Cardiac fibroblast (primary cell): ENCODE results near the gene SPEM2.

Experiments used
- DNase-seq, 2 donors: peaks; one replicate each; pipeline versions ENCODE4 v3.0.0 to v3.0.0-alpha.2; 2010; ENCODE audit warnings: low read depth in 2 of 2
- H3K4me3 ChIP-seq, 2 donors: replicated peaks in 1 of 2; 1 replicate in 1 of 2; 2 replicates in 1 of 2; pipeline ENCODE4 v1.5.1; 2011; ENCODE audit warnings: low read depth in 2 of 2, low read length in 2 of 2, mild to moderate bottlenecking in 2 of 2, moderate library complexity in 1 of 2
- TF ChIP-seq, protein P1 (sequence below): IDR thresholded peaks from one replicate; pipeline ENCODE4 v1.5.1; 2011; ENCODE audit warnings: low read depth, mild to moderate bottlenecking, low read length, inconsistent platforms

Gene SPEM2

DNA sequence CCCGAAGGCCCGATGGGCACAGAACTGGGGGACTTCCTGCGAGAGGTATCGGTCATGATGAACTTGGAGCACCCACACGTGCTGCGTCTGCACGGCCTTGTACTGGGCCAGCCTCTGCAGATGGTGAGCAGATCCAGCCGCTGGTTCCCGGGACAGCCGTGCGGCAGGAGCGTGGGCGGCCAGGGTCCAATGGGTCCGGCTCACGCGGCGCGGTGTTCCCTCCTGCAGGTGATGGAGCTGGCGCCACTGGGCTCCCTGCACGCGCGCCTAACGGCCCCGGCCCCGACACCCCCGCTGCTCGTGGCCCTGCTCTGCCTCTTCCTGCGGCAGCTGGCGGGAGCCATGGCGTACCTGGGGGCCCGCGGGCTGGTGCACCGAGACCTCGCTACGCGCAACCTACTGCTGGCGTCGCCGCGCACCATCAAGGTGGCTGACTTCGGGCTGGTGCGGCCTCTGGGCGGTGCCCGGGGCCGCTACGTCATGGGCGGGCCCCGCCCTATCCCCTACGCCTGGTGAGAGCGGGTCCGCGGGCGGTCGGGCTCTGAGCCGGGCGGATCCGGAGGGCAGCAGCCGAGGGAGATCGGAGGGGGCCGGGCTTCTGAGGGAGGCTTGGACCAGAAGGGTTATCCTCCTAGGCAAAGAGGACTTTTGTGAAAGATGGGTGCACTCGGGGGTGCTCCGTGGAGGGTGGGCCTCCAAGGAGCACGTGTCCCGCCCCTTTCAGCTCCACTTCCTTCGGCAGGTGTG is 41.5 kb upstream of the SPEM2 start:
- H3K4me3 ChIP-seq: peak overlapping the region; percentile 36 to 41
- peak in 1 of 2 donors; percentile 34 for DNase-seq
- TF ChIP-seq, protein P1, sequence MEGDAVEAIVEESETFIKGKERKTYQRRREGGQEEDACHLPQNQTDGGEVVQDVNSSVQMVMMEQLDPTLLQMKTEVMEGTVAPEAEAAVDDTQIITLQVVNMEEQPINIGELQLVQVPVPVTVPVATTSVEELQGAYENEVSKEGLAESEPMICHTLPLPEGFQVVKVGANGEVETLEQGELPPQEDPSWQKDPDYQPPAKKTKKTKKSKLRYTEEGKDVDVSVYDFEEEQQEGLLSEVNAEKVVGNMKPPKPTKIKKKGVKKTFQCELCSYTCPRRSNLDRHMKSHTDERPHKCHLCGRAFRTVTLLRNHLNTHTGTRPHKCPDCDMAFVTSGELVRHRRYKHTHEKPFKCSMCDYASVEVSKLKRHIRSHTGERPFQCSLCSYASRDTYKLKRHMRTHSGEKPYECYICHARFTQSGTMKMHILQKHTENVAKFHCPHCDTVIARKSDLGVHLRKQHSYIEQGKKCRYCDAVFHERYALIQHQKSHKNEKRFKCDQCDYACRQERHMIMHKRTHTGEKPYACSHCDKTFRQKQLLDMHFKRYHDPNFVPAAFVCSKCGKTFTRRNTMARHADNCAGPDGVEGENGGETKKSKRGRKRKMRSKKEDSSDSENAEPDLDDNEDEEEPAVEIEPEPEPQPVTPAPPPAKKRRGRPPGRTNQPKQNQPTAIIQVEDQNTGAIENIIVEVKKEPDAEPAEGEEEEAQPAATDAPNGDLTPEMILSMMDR: no peak

DNA sequence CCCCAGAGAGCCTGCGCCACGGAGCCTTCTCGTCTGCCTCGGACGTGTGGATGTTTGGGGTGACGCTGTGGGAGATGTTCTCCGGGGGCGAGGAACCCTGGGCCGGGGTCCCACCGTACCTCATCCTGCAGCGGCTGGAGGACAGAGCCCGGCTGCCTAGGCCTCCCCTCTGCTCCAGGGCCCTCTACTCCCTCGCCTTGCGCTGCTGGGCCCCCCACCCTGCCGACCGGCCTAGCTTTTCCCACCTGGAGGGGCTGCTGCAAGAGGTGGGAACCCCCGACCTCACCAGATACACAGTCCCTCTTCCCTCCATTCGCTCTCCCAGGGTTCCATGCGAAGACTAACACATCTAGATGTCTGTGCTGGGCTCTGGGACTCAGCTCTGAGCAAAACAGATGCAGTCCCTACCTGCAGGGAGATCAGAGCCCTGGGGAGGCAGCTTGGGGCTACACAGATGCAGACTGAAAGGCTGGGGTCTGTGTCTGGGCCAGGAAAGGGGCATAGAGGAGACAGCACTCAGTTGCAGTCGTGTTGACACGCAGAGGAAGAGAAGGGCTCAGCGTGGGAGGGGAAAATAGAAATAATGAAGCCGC is 40.8 kb upstream of the SPEM2 start:
- no peak for DNase-seq
- peak overlapping the region; percentile 36 to 41 for H3K4me3 ChIP-seq
- TF ChIP-seq, protein P1: no peak

DNA sequence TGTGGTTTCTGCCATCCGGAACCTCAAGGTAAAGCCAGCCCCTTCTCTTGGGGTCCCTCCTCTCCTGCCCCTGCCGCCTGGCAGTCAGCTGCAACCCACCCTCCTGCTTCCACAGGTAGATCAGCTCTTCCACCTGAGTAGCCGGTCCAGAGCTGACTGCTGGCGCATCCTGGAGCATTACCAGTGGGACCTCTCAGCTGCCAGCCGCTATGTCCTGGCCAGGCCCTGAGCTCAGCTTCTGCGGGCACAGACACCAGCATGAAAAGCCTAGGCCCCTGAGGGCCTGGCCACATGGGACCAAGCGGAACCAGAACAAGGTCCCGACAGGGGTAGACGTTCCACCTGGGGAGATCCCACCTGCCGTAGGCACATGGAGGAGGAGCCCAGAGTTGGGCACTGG is 36.6 kb upstream of the SPEM2 start:
- no peak overlapping the region for H3K4me3 ChIP-seq
- no peak for DNase-seq
- TF ChIP-seq, protein P1: no peak

- TF ChIP-seq, protein P1: no peak
- no peak for DNase-seq
- no peak overlapping the region for H3K4me3 ChIP-seq
These were observed 35.2 kb upstream of the SPEM2 start for GRCh38 chr17:7389924-7390910.

- H3K4me3 ChIP-seq: no peak overlapping the region
- TF ChIP-seq, protein P1: no peak
- no peak for DNase-seq
These were observed 34.1 kb upstream of the SPEM2 start for GRCh38 chr17:7391307-7391706.

DNA sequence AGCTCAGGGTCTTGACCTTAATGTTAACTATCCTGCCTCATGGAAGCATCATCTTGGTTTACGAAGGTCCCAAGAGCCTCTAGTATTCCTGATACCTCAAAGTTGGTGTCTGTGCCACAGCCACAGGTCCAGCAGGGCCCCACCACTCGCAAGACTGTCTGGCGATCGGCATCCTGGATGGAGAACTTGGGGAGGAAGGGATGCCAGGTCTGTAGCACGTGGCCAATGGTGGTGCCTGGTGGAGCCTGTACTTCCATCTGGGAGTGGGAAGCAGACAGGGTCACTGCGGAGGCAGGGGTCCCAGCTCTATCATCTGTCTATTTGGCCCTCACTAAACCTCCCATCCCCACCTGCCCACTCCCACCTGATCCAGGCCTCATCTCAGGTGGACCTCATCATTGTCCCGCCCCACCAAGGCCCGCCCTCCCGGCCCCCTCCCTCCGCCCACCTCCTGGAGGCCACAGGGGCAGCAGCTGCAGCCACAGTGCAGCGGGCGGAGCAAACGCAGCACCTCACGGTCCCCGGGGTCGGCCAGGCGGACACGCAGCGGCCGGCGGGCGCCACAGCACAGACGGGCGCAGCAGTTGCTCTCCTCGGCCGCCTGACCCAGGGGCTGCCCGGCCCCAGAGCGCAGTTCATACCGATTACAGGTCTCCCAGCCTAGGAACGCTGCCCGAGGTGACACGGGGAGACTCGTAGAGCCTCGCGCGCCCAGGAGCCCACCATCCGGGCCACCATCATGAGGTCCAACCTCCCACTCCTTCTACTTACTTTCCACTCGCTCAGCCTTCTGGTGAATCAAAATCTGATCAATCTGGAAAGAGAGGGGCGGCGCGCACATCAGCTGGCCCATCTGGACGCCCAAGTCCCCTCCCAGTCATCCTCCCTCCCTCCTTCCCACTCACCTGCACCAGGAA is 32.5 kb upstream of the SPEM2 start:
- TF ChIP-seq, protein P1: no peak
- peak overlapping the region; percentile 91 to 94 for H3K4me3 ChIP-seq
- DNase-seq: no peak
